IPS DF 4.7 (cell line): ENCODE data around the gene TNS3.

Source experiments
- DNase-seq: peaks from one replicate; pipeline ENCODE4 v3.0.0-alpha.2; 2013; ENCODE audit warnings: low spot score; ENCODE audit errors: extremely low read depth

Gene TNS3

GRCh38 chr7:47565640-47566250 lies 16.2 kb downstream of the TNS3 start:
- no peak for DNase-seq

- DNase-seq, result no peak
Observed at GRCh38 chr7:47563521-47563920, 18.4 kb downstream of the TNS3 start.

- no peak for DNase-seq
Observed at GRCh38 chr7:47561715-47562446, 20.0 kb downstream of the TNS3 start.

- DNase-seq, result no peak
Observed at GRCh38 chr7:47559306-47560220, 22.3 kb downstream of the TNS3 start.

GRCh38 chr7:47557694-47558670 lies 23.9 kb downstream of the TNS3 start:
- DNase-seq, result no peak

GRCh38 chr7:47557317-47557693 lies 24.6 kb downstream of the TNS3 start:
- DNase-seq, result no peak

GRCh38 chr7:47556511-47557180 lies 25.3 kb downstream of the TNS3 start:
- DNase-seq, result no peak

- no peak for DNase-seq
Observed at GRCh38 chr7:47553309-47553708, 28.6 kb downstream of the TNS3 start.

- no peak for DNase-seq
Observed at GRCh38 chr7:47552621-47553020, 29.3 kb downstream of the TNS3 start.

- DNase-seq, result no peak
Observed at GRCh38 chr7:47551668-47552440, 30.1 kb downstream of the TNS3 start.

- no peak for DNase-seq
Observed at GRCh38 chr7:47550788-47551470, 31.0 kb downstream of the TNS3 start.

- DNase-seq, result no peak
Observed at GRCh38 chr7:47549916-47550315, 32.0 kb downstream of the TNS3 start.

- no peak for DNase-seq
Observed at GRCh38 chr7:47549397-47549796, 32.5 kb downstream of the TNS3 start.

- DNase-seq, result no peak
Observed at GRCh38 chr7:47548546-47548945, 33.4 kb downstream of the TNS3 start.

- DNase-seq, result no peak
Observed at GRCh38 chr7:47546733-47547494, 35.0 kb downstream of the TNS3 start.

GRCh38 chr7:47546171-47546570 lies 35.7 kb downstream of the TNS3 start:
- DNase-seq, result no peak

- no peak for DNase-seq
Observed at GRCh38 chr7:47544416-47544815, 37.5 kb downstream of the TNS3 start.

GRCh38 chr7:47543714-47544113 lies 38.2 kb downstream of the TNS3 start:
- no peak for DNase-seq
